Measurements from ENCODE around the gene UTP11. TPM values are rescaled to one million over a fixed set of nuclear protein-coding genes. Genes with fewer than 3 reads are reported as not detected.
"Not testable (repeated sequence)": the region's sequence is repeated elsewhere in the genome, so short reads cannot be mapped to it uniquely, and the experiment has no call there.

UTP11 gene
- 24.7 and 32.5 TPM in 2 replicates for total RNA-seq

- DNase-seq (ENCODE audit: low read depth in 2 of 2): peak; percentile 99 to 100
Observed at GRCh38 chr1:38012363-38013226, at the start of gene UTP11. Gene UTP11 (plus strand): TSS chr1:38012734. CDS start chr1:38012803, 69 bp downstream.

GRCh38 chr1:37964106-37964505, 48.4 kb upstream of the UTP11 start:
- DNase-seq (ENCODE audit: low read depth in 2 of 2): not testable (repeated sequence)

- no peak for DNase-seq (ENCODE audit: low read depth in 2 of 2)
Observed at GRCh38 chr1:37965301-37965700, 47.2 kb upstream of the UTP11 start.

- DNase-seq (ENCODE audit: low read depth in 2 of 2): not testable (repeated sequence)
Observed at GRCh38 chr1:37973684-37974083, 38.9 kb upstream of the UTP11 start.

GRCh38 chr1:37974567-37974966, 38.0 kb upstream of the UTP11 start:
- no peak for DNase-seq (ENCODE audit: low read depth in 2 of 2)

GRCh38 chr1:37975083-37975482, 37.5 kb upstream of the UTP11 start:
- peak; percentile 47 to 63 for DNase-seq (ENCODE audit: low read depth in 2 of 2)

GRCh38 chr1:37978541-37978940, 34.0 kb upstream of the UTP11 start:
- DNase-seq (ENCODE audit: low read depth in 2 of 2): no peak

- DNase-seq (ENCODE audit: low read depth in 2 of 2): no peak
Observed at GRCh38 chr1:37983546-37983945, 29.0 kb upstream of the UTP11 start.

- no peak for DNase-seq (ENCODE audit: low read depth in 2 of 2)
Observed at GRCh38 chr1:37987679-37988078, 24.9 kb upstream of the UTP11 start.

GRCh38 chr1:37989361-37989930, 23.1 kb upstream of the UTP11 start:
- DNase-seq (ENCODE audit: low read depth in 2 of 2): peak in 1 of 2 donors; percentile 61

- DNase-seq (ENCODE audit: low read depth in 2 of 2): no peak
Observed at GRCh38 chr1:37994886-37995566, 17.5 kb upstream of the UTP11 start.

GRCh38 chr1:37995751-37996345, 16.7 kb upstream of the UTP11 start:
- peak in 1 of 2 donors; percentile 13 for DNase-seq (ENCODE audit: low read depth in 2 of 2)

GRCh38 chr1:37997256-37998088, 15.1 kb upstream of the UTP11 start:
- no peak for DNase-seq (ENCODE audit: low read depth in 2 of 2)

- no peak for DNase-seq (ENCODE audit: low read depth in 2 of 2)
Observed at GRCh38 chr1:37998089-37998808, 14.3 kb upstream of the UTP11 start.

GRCh38 chr1:37998913-37999429, 13.6 kb upstream of the UTP11 start:
- DNase-seq (ENCODE audit: low read depth in 2 of 2): no peak

GRCh38 chr1:37999430-38000232, 12.9 kb upstream of the UTP11 start:
- DNase-seq (ENCODE audit: low read depth in 2 of 2): peak; percentile 68 to 89

GRCh38 chr1:38000233-38000528, 12.4 kb upstream of the UTP11 start:
- no peak for DNase-seq (ENCODE audit: low read depth in 2 of 2)

- peak in 1 of 2 donors; percentile 83 for DNase-seq (ENCODE audit: low read depth in 2 of 2)
Observed at GRCh38 chr1:38000529-38001455, 11.7 kb upstream of the UTP11 start.
